ENCODE measurements around the gene MRNIP. TPM values are rescaled to one million over a fixed set of nuclear protein-coding genes. Genes with fewer than 3 reads are reported as not detected.

Gene MRNIP
- total and polyA plus RNA-seq, 2 of the 8 experiments (the other 6 are each of a cell fraction or from before 2014, with no cell fraction given): 29.6 TPM

GRCh38 chr5:179795863-179796833, 62.5 kb downstream of the MRNIP start (continued):
- TF ChIP-seq BACH1 (IDR thresholded peaks at IDR 0.05; ENCODE audit: low read length) (peak; percentile 86), RNF2 (IDR thresholded peaks at IDR 0.05; ENCODE audit: borderline replicate concordance, low read depth, low read length, missing control alignments, poor library complexity, severe bottlenecking) (no peak), ZNF274 (IDR thresholded peaks at IDR 0.05; ENCODE audit: borderline replicate concordance, extremely low read depth, low read length) (no peak), CHD2 (IDR thresholded peaks at IDR 0.05; ENCODE audit: low read length) (no peak), KDM5A (IDR thresholded peaks at IDR 0.05; ENCODE audit: low read length) (no peak), KDM4A (IDR thresholded peaks at IDR 0.05; ENCODE audit: low read depth, low read length, severe bottlenecking) (peak; percentile 76), KDM1A (IDR thresholded peaks at IDR 0.05; ENCODE audit: borderline replicate concordance, low read length) (no peak), USF2 (IDR thresholded peaks at IDR 0.05; ENCODE audit: low read length) (no peak), EP300 (IDR thresholded peaks at IDR 0.05; ENCODE audit: borderline replicate concordance in 1 of 2, low read depth in 2 of 2, low read length in 2 of 2) (peak in 1 of 2 experiments; percentile 16; a peak in 1 of 3 replicates), TCF12 (IDR thresholded peaks at IDR 0.05; ENCODE audit: low read depth, low read length) (no peak), RFX5 (IDR thresholded peaks at IDR 0.05; ENCODE audit: borderline replicate concordance, low read depth, low read length) (no peak), MAX (IDR thresholded peaks at IDR 0.05) (0 out of 2 replicates have a peak, but pooled peaks have one; percentile 3), SIN3A (conservative IDR thresholded peaks at IDR 0.05 in 1 of 2, IDR thresholded peaks at IDR 0.05 in 1 of 2; ENCODE audit: low read depth in 1 of 2, low read length in 2 of 2) (peak in 1 of 2 experiments; percentile 29; a peak in 2 of 4 replicates)
- TF ChIP-seq, protein P1, sequence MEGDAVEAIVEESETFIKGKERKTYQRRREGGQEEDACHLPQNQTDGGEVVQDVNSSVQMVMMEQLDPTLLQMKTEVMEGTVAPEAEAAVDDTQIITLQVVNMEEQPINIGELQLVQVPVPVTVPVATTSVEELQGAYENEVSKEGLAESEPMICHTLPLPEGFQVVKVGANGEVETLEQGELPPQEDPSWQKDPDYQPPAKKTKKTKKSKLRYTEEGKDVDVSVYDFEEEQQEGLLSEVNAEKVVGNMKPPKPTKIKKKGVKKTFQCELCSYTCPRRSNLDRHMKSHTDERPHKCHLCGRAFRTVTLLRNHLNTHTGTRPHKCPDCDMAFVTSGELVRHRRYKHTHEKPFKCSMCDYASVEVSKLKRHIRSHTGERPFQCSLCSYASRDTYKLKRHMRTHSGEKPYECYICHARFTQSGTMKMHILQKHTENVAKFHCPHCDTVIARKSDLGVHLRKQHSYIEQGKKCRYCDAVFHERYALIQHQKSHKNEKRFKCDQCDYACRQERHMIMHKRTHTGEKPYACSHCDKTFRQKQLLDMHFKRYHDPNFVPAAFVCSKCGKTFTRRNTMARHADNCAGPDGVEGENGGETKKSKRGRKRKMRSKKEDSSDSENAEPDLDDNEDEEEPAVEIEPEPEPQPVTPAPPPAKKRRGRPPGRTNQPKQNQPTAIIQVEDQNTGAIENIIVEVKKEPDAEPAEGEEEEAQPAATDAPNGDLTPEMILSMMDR (IDR thresholded peaks at IDR 0.05; ENCODE audit: control extremely low read depth in 1 of 3, insufficient read depth in 1 of 3, low read depth in 1 of 3, low read length in 3 of 3): peak in 2 of 3 experiments; percentile 64 to 72; a peak in 3 of 4 replicates
- TF ChIP-seq, protein P2, sequence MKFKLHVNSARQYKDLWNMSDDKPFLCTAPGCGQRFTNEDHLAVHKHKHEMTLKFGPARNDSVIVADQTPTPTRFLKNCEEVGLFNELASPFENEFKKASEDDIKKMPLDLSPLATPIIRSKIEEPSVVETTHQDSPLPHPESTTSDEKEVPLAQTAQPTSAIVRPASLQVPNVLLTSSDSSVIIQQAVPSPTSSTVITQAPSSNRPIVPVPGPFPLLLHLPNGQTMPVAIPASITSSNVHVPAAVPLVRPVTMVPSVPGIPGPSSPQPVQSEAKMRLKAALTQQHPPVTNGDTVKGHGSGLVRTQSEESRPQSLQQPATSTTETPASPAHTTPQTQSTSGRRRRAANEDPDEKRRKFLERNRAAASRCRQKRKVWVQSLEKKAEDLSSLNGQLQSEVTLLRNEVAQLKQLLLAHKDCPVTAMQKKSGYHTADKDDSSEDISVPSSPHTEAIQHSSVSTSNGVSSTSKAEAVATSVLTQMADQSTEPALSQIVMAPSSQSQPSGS (IDR thresholded peaks at IDR 0.05; ENCODE audit: low read length): no peak

Measured in H1 (cell line).